Breast epithelium (tissue), 4 donors: ENCODE results near the gene PLEKHM3. TPM values are rescaled to one million over a fixed set of nuclear protein-coding genes. Genes with fewer than 3 reads are reported as not detected.
"Not testable (repeated sequence)": the region's sequence is repeated elsewhere in the genome, so short reads cannot be mapped to it uniquely, and the experiment has no call there.

ENCODE experiments used
- DNase-seq, 2 donors: peaks; one replicate each; pipeline ENCODE4 v3.0.0-alpha.2; 2019; ENCODE audit warnings: low spot score in 2 of 2
- H3K27ac ChIP-seq, 2 donors: fragments of 200-600 bp; sonication (generic) in 1 of 2; one replicate each; pipeline ENCODE4 v1.5.1; 2016 to 2019; ENCODE audit warnings: mild to moderate bottlenecking in 1 of 2
- H3K27me3 ChIP-seq, 2 donors: fragments of 200-600 bp; sonication (generic) in 1 of 2; one replicate each; pipeline versions ENCODE4 v1.5.1 to v1.6.0; 2017 to 2019; ENCODE audit warnings: control low read depth in 1 of 2, mild to moderate bottlenecking in 1 of 2
- H3K36me3 ChIP-seq: fragments of 200-600 bp; one replicate; pipeline ENCODE4 v1.5.1; 2019
- H3K4me1 ChIP-seq, 2 donors: fragments of 200-600 bp; sonication (generic); one replicate each; pipeline ENCODE4 v1.5.1; 2016 to 2019; ENCODE audit warnings: control low read depth in 1 of 2
- H3K4me3 ChIP-seq, 3 donors: fragments of 200-600 bp; sonication (generic); 1 replicate in 2 of 3; 2 replicates in 1 of 3; pipeline ENCODE4 v1.5.1; 2016 to 2019; ENCODE audit warnings: mild to moderate bottlenecking in 3 of 3, moderate library complexity in 2 of 3
- H3K9me3 ChIP-seq, 2 donors: fragments of 200-600 bp; sonication (generic) in 1 of 2; one replicate each; pipeline ENCODE4 v1.5.1; 2016 to 2019; ENCODE audit warnings: control low read depth in 1 of 2
- POLR2A ChIP-seq: fragments of 450-650 bp; IDR thresholded peaks from one replicate; pipeline ENCODE4 v1.6.1; 2016; ENCODE audit warnings: antibody characterized with exemption, mild to moderate bottlenecking, moderate library complexity
- POLR2AphosphoS5 ChIP-seq, 3 donors: sonication (generic); formaldehyde crosslinking; IDR thresholded peaks; one replicate each; pipeline ENCODE4 v1.6.1; 2017; ENCODE audit warnings: antibody characterized with exemption in 3 of 3
- intact Hi-C: fragments of 100-400 bp; cut with DNase I; formaldehyde crosslinking; loops from one replicate; pipeline ENCODE4 v1.15.1; 2023; ENCODE audit warnings: low total_unique reads
- total RNA-seq, 3 donors: library from RNA; depleted of rRNA; stranded (reverse); fragments of >200 nt; gene quantifications; one replicate each; pipeline ENCODE4 v1.1.0, GENCODE V29; 2016
- TF ChIP-seq, protein P1 (sequence below), 3 donors: fragments of 450-650 bp; IDR thresholded peaks; one replicate each; pipeline ENCODE4 v1.5.1; 2016 to 2017; ENCODE audit warnings: antibody characterized with exemption in 3 of 3, mild to moderate bottlenecking in 3 of 3, moderate library complexity in 3 of 3

The PLEKHM3 gene
- total RNA-seq, 3 donors from 2014 or later, result 24.3 to 35.0 (median 29.0) TPM

DNA sequence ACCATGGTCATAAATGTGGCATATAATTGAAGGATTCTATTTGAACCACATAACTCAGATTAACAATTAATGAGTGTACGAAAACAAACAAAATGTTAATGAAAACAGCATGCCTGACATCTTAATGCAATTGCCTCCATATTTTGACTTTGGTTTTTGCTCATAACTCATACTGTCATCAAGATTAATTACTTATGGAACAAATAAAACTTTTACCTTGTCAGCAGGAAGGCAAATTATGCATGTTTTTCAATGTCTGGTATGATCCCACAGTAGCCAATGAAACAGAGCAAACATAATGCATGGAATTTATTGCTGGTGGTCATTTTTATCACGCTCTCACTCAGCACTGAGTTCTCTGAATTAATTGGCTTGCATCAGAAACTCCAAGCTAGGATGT is 5.1 kb downstream of the PLEKHM3 start:
- H3K27ac ChIP-seq, result no peak overlapping the region
- intact Hi-C loops, result no loop called here
- H3K4me1 ChIP-seq, result no peaks in the 10 kb centered on the region
- H3K27me3 ChIP-seq, result no peaks in the 10 kb centered on the region
- no peak overlapping the region for H3K4me3 ChIP-seq
- no peaks in the 10 kb centered on the region for H3K9me3 ChIP-seq
- DNase-seq, result no peak
- no peaks in the 10 kb centered on the region for H3K36me3 ChIP-seq
- TF ChIP-seq POLR2A (no peak), POLR2AphosphoS5 (IDR thresholded peaks at IDR 0.05) (no peak)
- TF ChIP-seq, protein P1, sequence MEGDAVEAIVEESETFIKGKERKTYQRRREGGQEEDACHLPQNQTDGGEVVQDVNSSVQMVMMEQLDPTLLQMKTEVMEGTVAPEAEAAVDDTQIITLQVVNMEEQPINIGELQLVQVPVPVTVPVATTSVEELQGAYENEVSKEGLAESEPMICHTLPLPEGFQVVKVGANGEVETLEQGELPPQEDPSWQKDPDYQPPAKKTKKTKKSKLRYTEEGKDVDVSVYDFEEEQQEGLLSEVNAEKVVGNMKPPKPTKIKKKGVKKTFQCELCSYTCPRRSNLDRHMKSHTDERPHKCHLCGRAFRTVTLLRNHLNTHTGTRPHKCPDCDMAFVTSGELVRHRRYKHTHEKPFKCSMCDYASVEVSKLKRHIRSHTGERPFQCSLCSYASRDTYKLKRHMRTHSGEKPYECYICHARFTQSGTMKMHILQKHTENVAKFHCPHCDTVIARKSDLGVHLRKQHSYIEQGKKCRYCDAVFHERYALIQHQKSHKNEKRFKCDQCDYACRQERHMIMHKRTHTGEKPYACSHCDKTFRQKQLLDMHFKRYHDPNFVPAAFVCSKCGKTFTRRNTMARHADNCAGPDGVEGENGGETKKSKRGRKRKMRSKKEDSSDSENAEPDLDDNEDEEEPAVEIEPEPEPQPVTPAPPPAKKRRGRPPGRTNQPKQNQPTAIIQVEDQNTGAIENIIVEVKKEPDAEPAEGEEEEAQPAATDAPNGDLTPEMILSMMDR (IDR thresholded peaks at IDR 0.05), result no peak

DNA sequence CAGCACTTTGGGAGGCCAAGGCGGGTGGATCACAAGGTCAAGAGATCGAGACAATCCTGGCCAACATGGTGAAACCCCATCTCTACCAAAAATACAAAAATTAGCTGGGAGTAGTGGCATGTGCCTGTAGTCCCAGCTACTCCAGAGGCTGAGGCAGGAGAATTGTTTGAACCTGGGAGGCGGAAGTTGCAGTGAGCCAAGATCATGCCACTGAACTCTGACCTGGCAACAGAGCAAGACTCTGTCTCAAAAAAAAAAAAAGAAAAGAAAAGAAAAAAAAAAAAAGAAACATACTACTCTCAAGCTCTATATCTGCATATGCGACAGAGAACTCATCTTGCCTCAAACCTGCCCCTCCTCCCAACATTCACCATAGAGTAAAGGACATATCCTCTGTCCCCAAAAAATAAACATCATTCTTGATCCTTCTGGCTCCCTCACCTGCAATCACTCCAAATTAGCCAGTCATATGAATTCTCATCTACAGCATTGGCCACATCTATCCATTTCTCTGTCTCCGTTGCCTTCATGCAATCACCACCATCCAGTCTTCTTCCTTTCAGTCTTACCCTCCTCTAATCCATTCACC is 7.1 kb downstream of the PLEKHM3 start:
- H3K4me1 ChIP-seq, H3K27me3 ChIP-seq, DNase-seq, H3K36me3 ChIP-seq, intact Hi-C loops, H3K4me3 ChIP-seq, H3K9me3 ChIP-seq, H3K27ac ChIP-seq: not testable (repeated sequence)

DNA sequence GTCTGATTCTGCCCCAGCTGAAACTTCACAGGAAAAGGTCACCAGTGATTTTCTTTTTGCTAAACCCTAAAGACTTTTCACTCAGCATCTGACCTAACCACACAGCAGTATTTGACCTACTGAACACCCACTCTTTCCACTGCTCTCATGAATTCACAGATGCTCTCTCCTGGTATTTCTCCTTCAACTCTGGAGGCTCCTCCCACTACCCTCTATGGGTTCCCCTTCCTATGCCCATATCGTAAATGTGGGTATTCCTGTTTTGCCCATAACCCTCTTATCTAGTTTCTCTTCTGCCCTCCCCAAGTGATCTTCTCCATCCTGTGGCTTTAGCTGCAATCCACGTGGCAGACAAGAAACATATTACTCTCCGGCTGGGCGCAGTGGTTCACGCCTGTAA is 7.6 kb downstream of the PLEKHM3 start:
- intact Hi-C loops, result no loop called here
- Histone ChIP-seq H3K27ac (no peak overlapping the region), H3K36me3 (no peaks in the 10 kb centered on the region), H3K4me1 (no peaks in the 10 kb centered on the region), H3K4me3 (no peak overlapping the region), H3K27me3 (no peaks in the 10 kb centered on the region), H3K9me3 (no peaks in the 10 kb centered on the region)
- DNase-seq, result no peak
- TF ChIP-seq, protein P1 (IDR thresholded peaks at IDR 0.05), result no peak
- TF ChIP-seq POLR2A, result no peak
- no peak for TF ChIP-seq POLR2AphosphoS5 (IDR thresholded peaks at IDR 0.05)

DNA sequence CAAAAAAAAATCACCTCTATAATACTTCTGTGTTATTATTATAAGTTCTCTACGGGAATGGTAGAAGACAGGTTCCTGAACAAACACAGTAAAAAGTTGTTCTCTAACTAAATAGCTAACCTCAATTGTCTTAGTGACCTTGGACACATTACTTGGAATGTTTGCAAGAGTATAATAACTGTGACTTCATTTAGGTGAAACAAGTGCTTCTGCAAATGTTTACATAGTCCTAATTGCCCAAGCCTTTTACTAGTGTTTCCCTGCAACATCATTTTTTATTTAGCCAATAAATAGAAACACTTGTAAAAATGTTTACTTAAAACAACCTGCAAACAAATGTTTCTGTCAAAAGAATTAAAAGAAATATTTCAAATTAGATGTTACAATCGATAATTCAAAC is 9.9 kb downstream of the PLEKHM3 start:
- H3K9me3 ChIP-seq, result no peaks in the 10 kb centered on the region
- no peaks in the 10 kb centered on the region for H3K4me1 ChIP-seq
- intact Hi-C loops, result loop anchor here (2.0 kb wide), 1 partner anchor 71 kb away; no protein-coding TSS in a partner anchor
- H3K4me3 ChIP-seq, result no peak overlapping the region
- TF ChIP-seq POLR2A (no peak), POLR2AphosphoS5 (IDR thresholded peaks at IDR 0.05) (no peak)
- H3K27me3 ChIP-seq, result no peaks in the 10 kb centered on the region
- no peaks in the 10 kb centered on the region for H3K36me3 ChIP-seq
- DNase-seq, result no peak
- H3K27ac ChIP-seq, result no peak overlapping the region

DNA sequence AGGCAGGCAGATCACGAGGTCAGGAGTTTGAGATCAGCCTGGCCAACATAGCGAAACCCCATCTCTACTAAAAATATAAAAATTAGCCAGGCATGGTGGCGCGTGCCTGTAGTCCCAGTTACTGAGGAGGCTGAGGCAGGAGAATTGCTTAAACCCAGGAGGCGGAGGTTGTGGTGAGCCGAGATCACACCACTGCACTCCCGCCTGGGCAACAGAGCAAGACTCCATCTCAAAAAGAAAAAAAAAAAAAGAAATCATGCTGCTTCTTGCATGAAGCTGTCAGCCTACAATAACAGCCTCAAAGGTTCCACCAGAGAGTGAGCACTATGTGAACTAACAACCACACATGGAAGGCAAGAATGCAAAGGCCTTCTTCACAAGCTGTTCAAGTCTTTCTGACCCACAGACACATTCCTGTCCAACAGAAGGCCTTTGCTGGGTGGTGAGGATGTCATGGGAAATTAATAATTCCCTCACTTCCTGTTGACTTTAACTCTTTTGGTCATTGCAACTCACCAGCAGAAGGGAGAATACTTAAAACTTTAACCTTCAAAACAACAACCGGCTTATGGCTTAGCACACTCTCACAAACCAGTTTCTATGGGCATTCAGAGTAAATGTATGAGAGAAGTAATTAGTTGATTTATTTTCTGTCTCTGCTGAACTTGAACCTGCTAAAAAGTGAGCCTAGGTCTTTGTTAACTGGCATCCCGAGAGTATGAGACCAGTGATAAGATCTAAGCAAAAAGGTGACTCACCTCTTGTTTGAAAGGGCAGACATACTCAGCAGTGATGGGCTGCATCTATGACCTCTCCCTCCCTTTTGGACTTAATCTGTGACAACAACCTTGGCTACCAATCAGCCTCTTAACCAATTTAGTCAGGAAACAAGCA is 11.8 kb downstream of the PLEKHM3 start:
- intact Hi-C loops, result loop anchor here (2.0 kb wide), 1 partner anchor 69 kb away; no protein-coding TSS in a partner anchor
- Histone ChIP-seq H3K27me3 (no peaks in the 10 kb centered on the region), H3K4me3 (no peak overlapping the region), H3K4me1 (no peaks in the 10 kb centered on the region), H3K27ac (no peak overlapping the region), H3K36me3 (no peaks in the 10 kb centered on the region), H3K9me3 (no peaks in the 10 kb centered on the region)
- TF ChIP-seq POLR2AphosphoS5 (IDR thresholded peaks at IDR 0.05) (no peak), POLR2A (no peak)
- TF ChIP-seq, protein P1 (IDR thresholded peaks at IDR 0.05), result no peak
- no peak for DNase-seq

DNA sequence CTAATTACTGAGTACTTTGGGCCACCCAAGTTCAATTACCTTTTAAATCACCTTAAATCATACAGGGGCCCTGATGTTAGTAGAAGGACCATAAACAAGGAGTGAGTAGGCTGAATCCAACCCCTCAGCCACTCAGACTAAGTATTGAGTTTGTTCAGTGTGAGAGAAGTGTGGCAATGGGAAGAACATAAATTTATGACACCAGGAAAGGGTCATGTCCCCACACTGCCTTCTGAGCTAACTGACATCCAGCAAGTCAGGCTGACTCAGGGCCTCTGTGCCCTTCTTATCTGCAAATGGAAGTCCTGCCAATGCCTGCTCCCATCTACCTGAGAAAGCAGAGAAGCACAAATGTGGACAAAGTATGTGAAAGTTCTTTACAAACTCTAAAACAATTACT is 12.9 kb downstream of the PLEKHM3 start:
- intact Hi-C loops, result no loop called here
- TF ChIP-seq POLR2AphosphoS5 (IDR thresholded peaks at IDR 0.05) (no peak), POLR2A (no peak)
- TF ChIP-seq, protein P1 (IDR thresholded peaks at IDR 0.05), result no peak
- Histone ChIP-seq H3K4me1 (no peaks in the 10 kb centered on the region), H3K36me3 (no peaks in the 10 kb centered on the region), H3K9me3 (no peaks in the 10 kb centered on the region), H3K27ac (no peak overlapping the region), H3K4me3 (no peak overlapping the region), H3K27me3 (no peaks in the 10 kb centered on the region)
- DNase-seq, result no peak
